Stimulated activated naive B cell treated with anti-CD40 and anti-IgM and Interleukin-4, amounts not matched to agents 10 μg/mL and 1 μg/mL and 100 μg/mL, for 72 hours (primary cell): ENCODE results near the gene RASGRF2.
"Not testable (repeated sequence)": the region's sequence is repeated elsewhere in the genome, so short reads cannot be mapped to it uniquely, and the experiment has no call there.

ENCODE experiments used
- ATAC-seq, 2 donors: fragments of 150-1000 bp; cut with Tn5 transposase; replicated peaks; 2 replicates each; pipeline ENCODE4 v1.10.0; 2021; ENCODE audit warnings: moderate library complexity in 1 of 2
- DNase-seq: peaks from one replicate; pipeline ENCODE4 v3.0.0; 2021
- H3K27ac Mint-ChIP-seq: one replicate; pipeline ENCODE4 v1.8.0; 2022; ENCODE audit warnings: mild to moderate bottlenecking, mixed read lengths
- H3K27me3 Mint-ChIP-seq, 2 donors: one replicate each; pipeline ENCODE4 v1.8.0; 2022; ENCODE audit warnings: mixed read lengths in 2 of 2
- H3K36me3 Mint-ChIP-seq, 2 donors: one replicate each; pipeline ENCODE4 v1.8.0; 2022; ENCODE audit warnings: mixed read lengths in 2 of 2, mild to moderate bottlenecking in 1 of 2
- H3K4me1 Mint-ChIP-seq, 2 donors: one replicate each; pipeline ENCODE4 v1.8.0; 2022; ENCODE audit warnings: mixed read lengths in 2 of 2, mild to moderate bottlenecking in 1 of 2
- H3K4me3 Mint-ChIP-seq, 2 donors: one replicate each; pipeline ENCODE4 v1.8.0; 2022; ENCODE audit warnings: mild to moderate bottlenecking in 2 of 2, mixed read lengths in 2 of 2, moderate library complexity in 1 of 2
- H3K9me3 Mint-ChIP-seq, 2 donors: one replicate each; pipeline ENCODE4 v1.8.0; 2022; ENCODE audit warnings: mixed read lengths in 2 of 2, mild to moderate bottlenecking in 1 of 2

The RASGRF2 gene

DNA sequence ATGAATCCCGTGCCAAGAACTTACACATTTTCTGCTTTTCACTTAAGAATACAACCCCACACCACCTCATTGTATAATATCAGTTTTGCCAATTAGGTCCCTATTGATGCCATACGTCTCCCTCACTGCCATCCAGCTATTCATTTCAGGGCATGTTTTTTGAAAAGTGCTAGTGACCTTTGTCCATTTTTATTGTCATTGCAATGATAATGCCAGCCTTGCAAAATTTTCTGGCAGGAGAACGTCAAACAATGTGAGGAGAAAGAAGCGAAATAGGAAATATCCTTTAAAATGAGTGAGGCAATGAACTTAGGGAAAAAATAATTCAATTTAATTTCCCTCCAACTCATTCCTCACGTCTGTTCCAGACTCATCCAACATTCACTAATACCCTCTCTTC is 161.1 kb downstream of the RASGRF2 start:
- no peak overlapping the region for H3K4me3 Mint-ChIP-seq
- H3K27me3 Mint-ChIP-seq: peaks cover 4 to 12% of the 10 kb centered on the region in 2 donors
- no peaks in the 10 kb centered on the region for H3K9me3 Mint-ChIP-seq
- H3K27ac Mint-ChIP-seq: no peak overlapping the region
- no peaks in the 10 kb centered on the region for H3K4me1 Mint-ChIP-seq
- no peak for DNase-seq
- H3K36me3 Mint-ChIP-seq: no peaks in the 10 kb centered on the region
- ATAC-seq: no peak

DNA sequence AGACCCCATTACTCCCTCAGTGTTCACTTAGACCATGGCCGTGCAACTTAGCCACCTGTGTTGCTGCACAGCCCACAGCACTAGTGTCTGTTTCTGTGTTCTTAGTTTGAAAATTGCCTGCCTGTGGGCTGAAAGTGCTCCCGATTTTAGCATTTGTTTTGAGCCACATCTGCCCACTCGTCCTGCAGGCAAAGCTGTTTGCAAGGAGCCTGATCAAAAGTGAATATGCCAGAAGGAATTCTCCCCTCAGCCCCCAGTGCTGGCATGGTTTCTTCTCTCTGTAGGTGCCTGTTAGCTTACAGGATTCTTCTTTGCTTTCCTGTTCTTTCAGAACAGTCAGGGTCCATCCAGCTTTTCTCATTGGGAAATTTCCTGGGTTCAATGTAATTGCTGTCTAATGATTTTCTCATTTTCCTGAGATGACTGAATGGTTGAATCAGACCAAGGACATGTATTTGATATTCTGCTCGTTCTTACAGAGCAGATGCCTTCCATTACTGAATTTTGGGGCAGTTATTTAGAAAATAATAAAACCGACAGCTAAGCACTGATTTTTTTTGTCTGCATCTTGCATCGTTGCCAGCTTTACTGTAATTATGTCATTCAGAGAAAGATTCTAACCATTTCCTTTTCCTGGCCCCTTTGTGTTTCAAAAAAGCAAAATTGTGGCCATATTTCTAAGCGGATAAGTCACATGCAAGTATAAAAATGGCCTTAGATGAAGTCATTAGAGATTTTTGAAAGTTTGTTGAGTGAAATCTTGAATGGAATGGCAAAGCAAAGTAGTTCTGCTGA is 161.9 kb downstream of the RASGRF2 start:
- Mint-ChIP-seq H3K4me3 (no peak overlapping the region), H3K27ac (no peak overlapping the region), H3K4me1 (no peaks in the 10 kb centered on the region), H3K27me3 (peaks cover 0 to 12% of the 10 kb centered on the region in 2 donors), H3K36me3 (no peaks in the 10 kb centered on the region), H3K9me3 (no peaks in the 10 kb centered on the region)
- ATAC-seq (no peak), DNase-seq (no peak)

DNA sequence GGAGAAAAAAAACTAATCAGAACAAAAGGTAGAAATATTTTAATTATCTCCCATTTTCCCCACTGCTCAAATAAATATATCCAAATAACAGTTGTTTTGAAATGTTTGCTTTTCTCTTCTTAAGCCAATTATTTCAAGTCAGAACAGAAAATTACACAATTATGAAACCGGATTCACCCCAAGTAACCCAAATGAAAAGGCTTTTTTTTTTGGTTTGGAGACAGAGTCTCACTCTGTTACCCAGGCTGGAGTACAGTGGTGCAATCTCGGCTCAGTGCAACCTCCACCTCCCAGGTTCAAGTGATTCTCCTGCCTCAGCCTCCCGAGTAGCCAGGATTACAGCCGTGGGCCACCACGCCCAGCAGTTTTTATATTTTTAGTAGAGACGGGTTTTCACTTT is 164.5 kb downstream of the RASGRF2 start:
- not testable (repeated sequence) for H3K36me3 Mint-ChIP-seq, H3K27ac Mint-ChIP-seq, H3K4me3 Mint-ChIP-seq, H3K4me1 Mint-ChIP-seq, DNase-seq, H3K9me3 Mint-ChIP-seq, ATAC-seq, H3K27me3 Mint-ChIP-seq

DNA sequence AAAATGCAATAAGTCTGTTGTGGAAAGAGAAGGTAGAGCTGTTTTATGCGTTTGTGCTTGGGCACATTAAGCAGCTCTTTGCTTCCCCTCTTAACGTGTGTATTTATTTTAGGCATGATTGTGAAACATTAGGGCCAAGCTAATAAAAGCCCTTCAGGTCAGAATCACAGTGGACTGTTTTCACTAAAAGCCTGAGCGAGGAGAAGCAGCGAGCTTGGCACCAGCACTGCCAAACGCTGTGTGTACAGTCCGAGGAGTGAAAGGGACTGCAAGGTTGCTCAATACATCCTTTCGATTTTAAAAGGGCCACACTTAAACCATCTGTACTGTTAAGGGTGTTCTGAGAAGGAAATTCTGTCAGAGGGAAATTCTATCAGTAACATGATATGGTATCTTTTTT is 165.8 kb downstream of the RASGRF2 start:
- DNase-seq: no peak
- no peak for ATAC-seq
- Mint-ChIP-seq H3K4me1 (no peaks in the 10 kb centered on the region), H3K27ac (no peak overlapping the region), H3K27me3 (peaks cover 6 to 12% of the 10 kb centered on the region in 2 donors), H3K9me3 (no peaks in the 10 kb centered on the region), H3K36me3 (no peaks in the 10 kb centered on the region), H3K4me3 (no peak overlapping the region)

DNA sequence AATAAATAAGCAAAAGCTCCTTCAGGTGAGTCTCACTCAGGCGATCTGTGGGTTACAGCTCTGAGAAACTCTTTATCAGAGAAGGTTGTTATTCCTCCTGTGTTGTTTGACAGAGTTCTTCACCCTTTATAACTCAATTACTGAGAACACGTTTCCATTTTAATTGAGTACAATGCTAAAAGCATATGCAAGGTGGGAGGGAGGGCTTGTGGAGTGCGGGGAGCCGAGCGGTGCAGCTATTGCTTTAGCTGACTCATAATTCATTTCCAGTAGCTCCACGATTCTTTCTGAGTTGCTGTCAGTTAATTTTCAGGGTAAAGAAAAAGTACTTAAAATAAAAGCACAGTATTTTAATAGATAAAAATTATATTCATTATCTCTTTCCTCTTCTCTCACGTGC is 168.3 kb downstream of the RASGRF2 start:
- H3K4me1 Mint-ChIP-seq: no peaks in the 10 kb centered on the region

DNA sequence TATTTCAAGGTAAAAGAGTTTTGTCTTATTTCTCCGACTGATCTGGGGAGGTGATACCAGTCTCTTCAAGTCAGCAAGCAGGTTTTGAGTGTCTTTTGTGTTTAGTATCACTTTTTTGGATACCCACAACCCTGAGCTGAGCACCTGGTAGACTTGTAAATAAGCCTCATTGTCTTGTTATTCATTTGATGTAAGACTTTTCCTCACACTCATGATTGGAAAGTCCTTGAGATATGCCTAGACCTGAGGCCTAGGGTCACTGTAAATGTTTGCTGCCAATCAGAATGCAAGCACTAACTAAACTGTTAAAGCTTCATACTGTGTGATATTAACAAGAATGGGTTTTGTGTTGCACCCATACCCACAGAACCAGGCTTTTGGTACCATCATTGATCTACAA is 172.2 kb downstream of the RASGRF2 start:
- no peak overlapping the region for H3K27ac Mint-ChIP-seq
- ATAC-seq: no peak

More for the DNA sequence above, 168.3 kb downstream of the RASGRF2 start:
- H3K9me3 Mint-ChIP-seq: no peaks in the 10 kb centered on the region
- ATAC-seq (no peak), DNase-seq (no peak)
- peaks cover 6 to 12% of the 10 kb centered on the region in 2 donors for H3K27me3 Mint-ChIP-seq
- H3K36me3 Mint-ChIP-seq: no peaks in the 10 kb centered on the region
- no peak overlapping the region for H3K27ac Mint-ChIP-seq
- no peak overlapping the region for H3K4me3 Mint-ChIP-seq

DNA sequence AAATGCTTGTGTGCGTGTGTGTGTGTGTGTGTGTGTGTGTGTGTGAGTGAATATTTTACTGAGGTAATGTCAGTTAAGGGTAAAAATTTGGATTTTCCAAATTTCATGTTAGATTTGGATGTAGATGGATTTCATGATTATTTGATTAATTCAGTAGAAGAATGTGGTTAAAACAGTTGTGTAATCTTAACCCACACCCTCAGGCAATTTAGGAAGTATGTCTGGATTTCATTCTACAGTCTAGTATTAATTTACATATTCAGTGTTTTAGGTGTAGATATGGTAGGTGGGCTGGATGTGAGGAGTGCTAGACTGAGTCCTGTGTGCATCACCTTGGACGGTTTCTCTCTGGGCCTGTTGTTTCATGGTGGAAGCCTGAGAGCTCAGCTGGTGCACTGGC is 173.9 kb downstream of the RASGRF2 start:
- DNase-seq: no peak
- Mint-ChIP-seq H3K9me3 (peaks cover 5 to 7% of the 10 kb centered on the region in 2 donors), H3K36me3 (peaks cover 0 to 2% of the 10 kb centered on the region in 2 donors), H3K4me1 (no peaks in the 10 kb centered on the region), H3K4me3 (no peak overlapping the region), H3K27ac (no peak overlapping the region), H3K27me3 (peaks cover 9 to 14% of the 10 kb centered on the region in 2 donors)
- no peak for ATAC-seq

More for the DNA sequence above, 172.2 kb downstream of the RASGRF2 start:
- Mint-ChIP-seq H3K4me1 (no peaks in the 10 kb centered on the region), H3K36me3 (peaks cover 0 to 2% of the 10 kb centered on the region in 2 donors), H3K9me3 (peaks cover 5 to 7% of the 10 kb centered on the region in 2 donors), H3K4me3 (no peak overlapping the region), H3K27me3 (peaks cover 12% of the 10 kb centered on the region in 2 donors)
- DNase-seq: no peak

DNA sequence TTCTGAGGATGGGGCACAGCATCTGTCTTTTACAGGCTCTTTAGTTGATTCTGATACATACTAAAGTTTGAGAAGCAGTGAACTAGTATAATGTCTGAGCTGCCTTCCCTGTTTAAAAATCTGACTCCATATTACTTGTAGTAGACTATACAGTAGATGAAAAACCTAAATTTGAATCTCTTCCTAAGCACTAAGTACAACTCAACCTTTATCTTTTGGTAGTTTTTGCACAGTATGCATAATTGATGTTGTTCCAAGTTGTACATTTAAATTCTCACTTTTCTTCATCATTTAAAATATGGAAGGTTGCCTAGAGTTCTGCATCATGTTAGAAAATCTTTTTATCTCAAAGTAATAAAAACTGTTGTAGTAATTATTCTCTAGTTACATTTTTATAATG is 174.4 kb downstream of the RASGRF2 start:
- Mint-ChIP-seq H3K4me1 (no peaks in the 10 kb centered on the region), H3K27me3 (peaks cover 14% of the 10 kb centered on the region in 2 donors), H3K4me3 (no peak overlapping the region), H3K9me3 (peaks cover 5 to 7% of the 10 kb centered on the region in 2 donors), H3K36me3 (peaks cover 0 to 2% of the 10 kb centered on the region in 2 donors), H3K27ac (no peak overlapping the region)
- ATAC-seq: no peak
- DNase-seq: no peak

DNA sequence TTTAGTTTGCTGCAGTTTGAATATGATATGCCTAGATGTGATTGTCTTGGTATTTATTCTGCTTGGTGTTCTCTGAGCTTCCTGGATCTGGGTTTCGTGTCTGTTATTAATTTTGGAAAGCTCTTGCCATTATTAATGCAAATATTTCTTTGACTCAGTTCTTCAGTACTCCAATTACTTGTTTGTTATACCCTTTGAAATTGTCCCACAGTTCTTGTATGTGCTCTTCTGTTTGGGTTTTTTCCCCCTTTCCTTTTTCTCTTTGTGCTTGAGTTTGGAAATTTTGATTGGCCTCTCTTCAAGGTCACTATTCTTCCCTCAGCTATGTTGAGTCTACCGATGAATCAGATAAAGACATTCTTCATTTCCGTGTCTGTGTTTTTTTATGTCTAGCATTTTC is 176.4 kb downstream of the RASGRF2 start:
- H3K9me3 Mint-ChIP-seq: peaks cover 5 to 7% of the 10 kb centered on the region in 2 donors
- no peaks in the 10 kb centered on the region for H3K4me1 Mint-ChIP-seq
- no peak for DNase-seq
- peaks cover 0 to 2% of the 10 kb centered on the region in 2 donors for H3K36me3 Mint-ChIP-seq
- peaks cover 8 to 18% of the 10 kb centered on the region in 2 donors for H3K27me3 Mint-ChIP-seq
- ATAC-seq: no peak
- no peak overlapping the region for H3K4me3 Mint-ChIP-seq
- no peak overlapping the region for H3K27ac Mint-ChIP-seq

DNA sequence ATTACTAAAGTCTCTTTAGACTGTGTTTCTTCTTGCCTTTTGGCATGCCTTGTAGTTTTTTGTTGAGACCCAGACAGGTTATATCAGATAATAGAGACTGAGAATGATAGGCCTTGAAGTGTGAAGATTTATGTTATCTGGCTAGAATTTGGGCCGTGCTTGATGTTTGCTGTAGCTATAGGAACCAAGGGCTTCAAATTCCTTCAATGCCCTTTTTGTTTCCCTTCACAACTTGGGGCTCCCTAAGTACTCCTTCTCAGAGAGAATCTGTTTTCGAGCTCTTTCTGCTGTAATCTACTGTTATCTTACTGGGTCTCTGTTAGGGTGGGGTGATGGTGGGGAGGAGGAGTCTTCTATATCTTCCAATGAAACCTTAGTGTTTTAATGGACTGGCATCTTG is 177.7 kb downstream of the RASGRF2 start:
- ATAC-seq (no peak), DNase-seq (no peak)
- no peak overlapping the region for H3K4me3 Mint-ChIP-seq
- H3K9me3 Mint-ChIP-seq: peaks cover 5 to 7% of the 10 kb centered on the region in 2 donors
- peaks cover 0 to 2% of the 10 kb centered on the region in 2 donors for H3K36me3 Mint-ChIP-seq
- H3K27ac Mint-ChIP-seq: no peak overlapping the region
- H3K4me1 Mint-ChIP-seq: no peaks in the 10 kb centered on the region
- peaks cover 8 to 21% of the 10 kb centered on the region in 2 donors for H3K27me3 Mint-ChIP-seq

DNA sequence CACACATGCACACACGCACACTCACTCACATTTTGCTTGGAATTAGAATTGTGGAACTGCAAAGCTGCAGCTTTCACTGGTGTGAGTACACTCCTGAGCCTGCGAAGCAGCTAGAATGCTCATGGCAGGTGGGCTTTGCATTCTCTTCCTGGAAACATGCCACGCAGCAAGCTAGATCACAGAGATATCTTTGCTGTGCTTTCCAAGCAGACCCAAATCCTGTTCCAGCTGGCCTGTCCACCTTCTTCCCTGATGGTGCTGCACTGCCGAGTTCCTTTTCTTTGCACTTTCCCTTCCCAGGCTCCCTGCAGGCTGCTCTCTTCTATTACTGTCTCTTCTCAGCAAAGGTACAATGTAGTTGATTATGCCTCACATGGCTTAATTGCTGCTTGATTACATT is 180.3 kb downstream of the RASGRF2 start:
- Mint-ChIP-seq H3K27ac (no peak overlapping the region), H3K9me3 (peaks cover 5 to 7% of the 10 kb centered on the region in 2 donors), H3K36me3 (peaks cover 0 to 2% of the 10 kb centered on the region in 2 donors), H3K27me3 (peaks cover 10 to 21% of the 10 kb centered on the region in 2 donors), H3K4me3 (no peak overlapping the region), H3K4me1 (no peaks in the 10 kb centered on the region)
- DNase-seq (no peak), ATAC-seq (no peak)

DNA sequence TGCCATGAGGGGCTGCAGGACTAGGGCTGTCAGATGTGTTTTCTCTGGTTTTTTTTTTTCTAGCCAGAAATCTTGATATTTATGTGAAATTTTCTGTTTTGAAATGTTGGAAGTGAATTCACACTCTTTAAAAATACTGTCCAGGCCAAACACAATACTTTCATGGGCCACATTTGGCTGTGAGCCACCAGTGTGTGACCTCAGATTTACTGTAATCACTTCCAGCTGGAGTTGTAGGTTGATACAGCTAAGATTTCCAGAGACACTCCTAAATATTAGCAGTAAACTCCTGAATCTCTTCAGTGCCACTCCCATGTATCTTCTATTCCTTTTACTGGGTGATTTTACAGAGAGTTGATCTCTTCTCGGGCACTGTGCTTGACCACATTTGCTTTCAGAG is 180.8 kb downstream of the RASGRF2 start:
- Mint-ChIP-seq H3K4me3 (no peak overlapping the region), H3K4me1 (no peaks in the 10 kb centered on the region), H3K36me3 (peaks cover 0 to 2% of the 10 kb centered on the region in 2 donors), H3K27ac (no peak overlapping the region), H3K27me3 (peaks cover 15 to 21% of the 10 kb centered on the region in 2 donors), H3K9me3 (peaks cover 5 to 7% of the 10 kb centered on the region in 2 donors)
- no peak for DNase-seq
- ATAC-seq: no peak

DNA sequence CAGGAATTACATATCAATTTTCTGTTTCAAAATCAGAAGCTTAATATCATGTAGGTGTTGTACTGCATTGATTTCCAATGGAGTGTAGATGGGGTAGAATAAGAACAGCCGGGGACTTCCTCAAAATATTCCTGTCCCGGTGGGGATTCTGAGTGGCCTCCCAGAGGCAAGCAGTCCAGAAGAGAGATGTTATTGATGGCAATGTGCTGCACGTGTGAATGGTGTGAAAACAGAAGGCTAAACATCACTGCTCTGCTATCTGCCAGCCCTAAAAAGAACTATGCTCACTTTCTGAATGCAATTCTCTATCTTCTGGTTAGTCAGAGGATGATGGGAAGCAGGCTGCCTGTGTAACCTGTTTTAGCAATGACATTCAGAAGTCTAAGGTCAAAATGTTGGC is 181.9 kb downstream of the RASGRF2 start:
- ATAC-seq (no peak), DNase-seq (no peak)
- Mint-ChIP-seq H3K36me3 (no peaks in the 10 kb centered on the region), H3K9me3 (no peaks in the 10 kb centered on the region), H3K27ac (no peak overlapping the region), H3K4me3 (no peak overlapping the region), H3K4me1 (no peaks in the 10 kb centered on the region), H3K27me3 (peaks cover 16 to 18% of the 10 kb centered on the region in 2 donors)

DNA sequence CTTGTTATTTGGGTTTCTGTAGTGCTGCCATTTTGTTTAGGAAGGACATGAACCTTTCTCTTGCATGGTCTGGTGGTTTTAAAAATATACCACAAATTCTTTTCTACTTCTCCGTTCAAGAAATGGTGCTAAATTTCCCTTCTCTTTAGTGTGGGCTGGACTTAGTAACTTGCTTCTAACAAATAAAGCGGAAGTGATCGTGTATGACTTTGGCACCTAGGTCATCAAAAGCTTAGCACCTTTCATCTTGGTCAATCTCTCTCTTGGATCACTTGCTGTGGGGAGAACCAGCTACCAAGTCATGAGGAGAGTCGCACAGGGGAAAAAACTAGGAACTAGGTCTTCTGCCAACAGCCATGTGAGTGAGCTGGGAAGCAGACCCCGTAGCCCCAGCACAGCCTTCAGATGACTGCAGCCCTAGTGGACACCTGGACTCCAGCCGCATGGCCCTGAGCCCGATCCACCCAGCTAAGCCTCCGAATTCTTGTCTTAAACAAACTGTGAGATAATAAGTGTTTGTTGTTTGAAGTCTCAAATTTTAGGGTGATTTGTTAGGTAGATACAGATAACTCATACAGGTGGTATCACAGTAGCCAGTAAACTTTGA is 185.3 kb downstream of the RASGRF2 start:
- ATAC-seq (no peak), DNase-seq (no peak)
- no peaks in the 10 kb centered on the region for H3K36me3 Mint-ChIP-seq
- no peak overlapping the region for H3K4me3 Mint-ChIP-seq
- H3K4me1 Mint-ChIP-seq: no peaks in the 10 kb centered on the region
- peaks cover 18% of the 10 kb centered on the region in 2 donors for H3K27me3 Mint-ChIP-seq
- H3K9me3 Mint-ChIP-seq: no peaks in the 10 kb centered on the region
- H3K27ac Mint-ChIP-seq: no peak overlapping the region

DNA sequence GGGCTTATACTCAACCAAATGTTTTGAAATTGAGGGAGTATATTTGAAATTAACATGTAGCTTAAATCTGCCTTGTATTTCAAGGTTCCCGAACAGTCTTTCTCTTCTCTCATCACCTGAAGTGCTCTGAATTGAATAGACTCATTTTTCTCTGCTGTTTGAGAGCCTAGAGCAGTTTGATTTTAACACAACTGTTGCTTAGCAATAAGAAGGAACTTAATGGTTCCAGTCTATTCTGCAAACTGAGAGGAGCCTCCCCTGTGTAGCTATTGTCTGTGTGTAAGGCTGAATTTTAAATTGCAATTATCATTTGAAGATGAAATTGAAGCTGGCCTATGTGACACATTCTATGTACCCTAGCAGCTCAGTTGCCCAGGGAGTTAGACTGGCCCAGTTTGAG is 185.9 kb downstream of the RASGRF2 start:
- Mint-ChIP-seq H3K4me1 (no peaks in the 10 kb centered on the region), H3K9me3 (no peaks in the 10 kb centered on the region), H3K4me3 (no peak overlapping the region), H3K36me3 (no peaks in the 10 kb centered on the region), H3K27me3 (peaks cover 18% of the 10 kb centered on the region in 2 donors), H3K27ac (no peak overlapping the region)
- DNase-seq: no peak
- no peak for ATAC-seq
